K562 (cell line): Measurements from ENCODE around the gene CELSR3. TPM values are rescaled to one million over a fixed set of nuclear protein-coding genes. Genes with fewer than 3 reads are reported as not detected.

Source experiments
- AFF4 ChIP-seq: sonication (generic); formaldehyde crosslinking; IDR thresholded peaks from 2 replicates; pipeline ENCODE4 v1.8.0; 2023; ENCODE audit warnings: mild to moderate bottlenecking, missing genetic modification reagents
- BHLHE40 ChIP-seq: IDR thresholded peaks from 2 replicates; pipeline ENCODE4 v1.6.1; 2011; ENCODE audit warnings: low read length, improper control_type of control experiment
- ERF ChIP-seq: fragments of 450-650 bp; formaldehyde crosslinking; IDR thresholded peaks from 2 replicates; pipeline ENCODE4 v1.4.0; 2020; ENCODE audit warnings: mild to moderate bottlenecking, mixed read lengths
- HCFC1 ChIP-seq: IDR thresholded peaks from 2 replicates; pipeline ENCODE4 v1.6.1; 2012; ENCODE audit warnings: low read depth, low read length, improper control_type of control experiment
- NELFE ChIP-seq: IDR thresholded peaks from 2 replicates; pipeline ENCODE4 v1.6.1; 2011; ENCODE audit warnings: mild to moderate bottlenecking; ENCODE audit not compliant: insufficient read depth, insufficient read length
- RAD21 ChIP-seq, 2 experiments: fragments of 250-450 bp in 1 of 2; fragments of 450-650 bp in 1 of 2; sonication (Bioruptor Pico) in 1 of 2; formaldehyde crosslinking in 1 of 2; IDR thresholded peaks in 1 of 2; conservative IDR thresholded peaks in 1 of 2; 2 replicates each; pipeline versions ENCODE4 v1.4.0 to v1.8.0; 2020 to 2022; ENCODE audit warnings: mild to moderate bottlenecking in 2 of 2, moderate library complexity in 1 of 2
- USF1 ChIP-seq: sonication (generic); formaldehyde crosslinking; IDR thresholded peaks from 2 replicates; pipeline ENCODE4 v1.9.0; 2022; ENCODE audit warnings: mild to moderate bottlenecking, missing genetic modification reagents
- VEZF1 ChIP-seq: fragments of 200-800 bp; sonication (Bioruptor generic); IDR thresholded peaks from 2 replicates; pipeline ENCODE4 v1.6.1; 2017; ENCODE audit warnings: missing genetic modification characterization, missing compliant biosample characterization
- ZNF253 ChIP-seq: fragments of 250-450 bp; sonication (Bioruptor Pico); conservative IDR thresholded peaks from 2 replicates; pipeline ENCODE4 v1.6.1; 2021; ENCODE audit warnings: mild to moderate bottlenecking
- ZNF639 ChIP-seq, 2 experiments: fragments of 200-800 bp in 1 of 2; sonication (Bioruptor generic) in 1 of 2; sonication (generic) in 1 of 2; formaldehyde crosslinking in 1 of 2; IDR thresholded peaks in 1 of 2; conservative IDR thresholded peaks in 1 of 2; 2 replicates each; pipeline versions ENCODE4 v1.5.0 to v1.6.1; 2016 to 2020; ENCODE audit warnings: missing compliant biosample characterization in 1 of 2, missing genetic modification characterization in 1 of 2, missing genetic modification reagents in 1 of 2
- polyA plus RNA-seq, 8 experiments: library from polyadenylated mRNA; depleted of rRNA in 4 of 8; stranded (reverse) in 5 of 8; unstranded in 3 of 8; fragments of >200 nt; fragmentation: Nextera tagmentation in 2 of 8; fragmentation: Illumina TruSeq in 1 of 8; extraction: Ambion mirVana in 2 of 8; extraction: Trizol in 1 of 8; gene quantifications; 2 replicates each; pipeline versions ENCODE4 v1.2.1 to v1.2.3, GENCODE V29; 2011 to 2014; ENCODE audit warnings: inconsistent platforms in 1 of 8, missing spikeins in 1 of 8
- total RNA-seq, 7 experiments: library from RNA; depleted of rRNA in 6 of 7; stranded (reverse); fragments of >200 nt in 6 of 7; fragmentation: Illumina TruSeq in 2 of 7; extraction: Trizol in 2 of 7; gene quantifications; 2 replicates each; pipeline versions ENCODE4 v1.2.1 to v1.2.3, GENCODE V29; 2011 to 2021; ENCODE audit warnings: low replicate concordance in 1 of 7
- TF ChIP-seq, protein P1 (sequence below): sonication (generic); formaldehyde crosslinking; IDR thresholded peaks from 2 replicates; pipeline ENCODE4 v1.8.1; 2023; ENCODE audit warnings: mild to moderate bottlenecking, missing genetic modification reagents

CELSR3 gene
- total and polyA plus RNA-seq, 9 of the 15 experiments (the other 6 are each of a cell fraction or from before 2014, with no cell fraction given) = 0.10 to 2.7 (median 0.76) TPM

- TF ChIP-seq BHLHE40 (no peak; the same call in 1 of the 2 replicates), ZNF253 (CRISPR knock-in tag) (no peak), HCFC1 (peak; percentile 40; the same call in 1 of the 2 replicates), NELFE (no peak), VEZF1 (CRISPR knock-in tag) (peak; percentile 54; the same call in 1 of the 2 replicates), ZNF639 (CRISPR knock-in tag; conservative IDR thresholded peaks at IDR 0.05 in 1 of 2, IDR thresholded peaks at IDR 0.05 in 1 of 2) (peak; percentile 82 to 98), AFF4 (CRISPR knock-in tag) (peak; percentile 99), USF1 (CRISPR knock-in tag) (peak; percentile 25; the same call in 1 of the 2 replicates), ERF (CRISPR knock-in tag) (peak; percentile 52; the same call in 1 of the 2 replicates), RAD21 (CRISPR knock-in tag; conservative IDR thresholded peaks at IDR 0.05 in 1 of 2, IDR thresholded peaks at IDR 0.05 in 1 of 2) (no peak)
- TF ChIP-seq, protein P1, sequence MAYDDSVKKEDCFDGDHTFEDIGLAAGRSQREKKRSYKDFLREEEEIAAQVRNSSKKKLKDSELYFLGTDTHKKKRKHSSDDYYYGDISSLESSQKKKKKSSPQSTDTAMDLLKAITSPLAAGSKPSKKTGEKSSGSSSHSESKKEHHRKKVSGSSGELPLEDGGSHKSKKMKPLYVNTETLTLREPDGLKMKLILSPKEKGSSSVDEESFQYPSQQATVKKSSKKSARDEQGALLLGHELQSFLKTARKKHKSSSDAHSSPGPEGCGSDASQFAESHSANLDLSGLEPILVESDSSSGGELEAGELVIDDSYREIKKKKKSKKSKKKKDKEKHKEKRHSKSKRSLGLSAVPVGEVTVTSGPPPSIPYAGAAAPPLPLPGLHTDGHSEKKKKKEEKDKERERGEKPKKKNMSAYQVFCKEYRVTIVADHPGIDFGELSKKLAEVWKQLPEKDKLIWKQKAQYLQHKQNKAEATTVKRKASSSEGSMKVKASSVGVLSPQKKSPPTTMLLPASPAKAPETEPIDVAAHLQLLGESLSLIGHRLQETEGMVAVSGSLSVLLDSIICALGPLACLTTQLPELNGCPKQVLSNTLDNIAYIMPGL = peak; percentile 99
Observed at GRCh38 chr3:48661501-48662144, 1.1 kb downstream of the CELSR3 start (continued).
